Neutrophil (primary cell): Measurements from ENCODE around the gene PIAS4.
"Not testable (repeated sequence)": the region's sequence is repeated elsewhere in the genome, so short reads cannot be mapped to it uniquely, and the experiment has no call there.

Experiments used
- H3K27ac ChIP-seq: fragments of 200-600 bp; sonication (generic); 2 replicates; pipeline ENCODE4 v1.5.1; 2016; ENCODE audit warnings: mild to moderate bottlenecking, moderate library complexity
- H3K27me3 ChIP-seq: fragments of 200-600 bp; sonication (generic); 2 replicates; pipeline ENCODE4 v1.6.0; 2016; ENCODE audit warnings: mild to moderate bottlenecking
- H3K36me3 ChIP-seq: fragments of 200-600 bp; sonication (generic); 2 replicates; pipeline ENCODE4 v1.5.1; 2017
- H3K4me1 ChIP-seq, 2 experiments: fragments of 200-600 bp in 1 of 2; sonication (generic) in 1 of 2; 1 replicate in 1 of 2; 2 replicates in 1 of 2; pipeline versions ENCODE4 v1.5.1 to v1.6.1; 2013 to 2016; ENCODE audit warnings: low read depth in 1 of 2, low read length in 1 of 2, mild to moderate bottlenecking in 1 of 2, moderate library complexity in 1 of 2; ENCODE audit not compliant: control insufficient read depth in 1 of 2, insufficient read depth in 1 of 2
- H3K4me3 ChIP-seq, 2 experiments: fragments of 200-600 bp in 1 of 2; sonication (generic) in 1 of 2; 1 replicate in 1 of 2; 2 replicates in 1 of 2; pipeline ENCODE4 v1.5.1; 2013 to 2016; ENCODE audit warnings: low read depth in 1 of 2, low read length in 1 of 2, mild to moderate bottlenecking in 1 of 2, moderate library complexity in 1 of 2
- H3K9me3 ChIP-seq: fragments of 200-600 bp; sonication (generic); 2 replicates; pipeline ENCODE4 v1.5.1; 2016
- CTCF ChIP-seq: fragments of 200-600 bp; sonication (generic); IDR thresholded peaks from 2 replicates; pipeline ENCODE4 v1.5.1; 2016; ENCODE audit warnings: antibody characterized with exemption

Gene PIAS4

DNA sequence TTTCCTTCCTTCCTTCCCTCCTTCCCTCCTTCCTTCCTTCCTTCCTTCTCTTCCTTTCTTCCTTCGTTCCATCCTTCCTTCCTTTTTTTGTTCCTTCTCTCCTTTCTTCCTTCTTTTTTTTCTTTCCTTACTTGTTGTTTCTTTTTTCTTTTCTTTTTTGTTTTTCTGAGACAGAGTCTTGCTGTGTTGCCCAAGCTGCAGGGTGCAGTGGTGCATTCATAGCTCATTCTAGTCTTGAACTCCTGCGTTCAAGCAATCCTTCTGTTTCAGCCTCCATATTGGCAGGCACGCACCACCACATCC, 16.8 kb upstream of the PIAS4 start:
- no peak overlapping the region for H3K4me3 ChIP-seq
- peaks cover 23 to 26% of the 10 kb centered on the region in 2 experiments for H3K4me1 ChIP-seq
- H3K27ac ChIP-seq = no peak overlapping the region
- TF ChIP-seq CTCF = no peak
- H3K27me3 ChIP-seq = peaks cover 5% of the 10 kb centered on the region
- no peaks in the 10 kb centered on the region for H3K36me3 ChIP-seq
- H3K9me3 ChIP-seq = no peaks in the 10 kb centered on the region

- Histone ChIP-seq H3K4me1 (no peaks in the 10 kb centered on the region), H3K36me3 (no peaks in the 10 kb centered on the region), H3K27ac (no peak overlapping the region), H3K27me3 (no peaks in the 10 kb centered on the region), H3K4me3 (no peak overlapping the region), H3K9me3 (no peaks in the 10 kb centered on the region)
- no peak for TF ChIP-seq CTCF
Measured at GRCh38 chr19:3995607-3996006, 11.9 kb upstream of the PIAS4 start.

DNA sequence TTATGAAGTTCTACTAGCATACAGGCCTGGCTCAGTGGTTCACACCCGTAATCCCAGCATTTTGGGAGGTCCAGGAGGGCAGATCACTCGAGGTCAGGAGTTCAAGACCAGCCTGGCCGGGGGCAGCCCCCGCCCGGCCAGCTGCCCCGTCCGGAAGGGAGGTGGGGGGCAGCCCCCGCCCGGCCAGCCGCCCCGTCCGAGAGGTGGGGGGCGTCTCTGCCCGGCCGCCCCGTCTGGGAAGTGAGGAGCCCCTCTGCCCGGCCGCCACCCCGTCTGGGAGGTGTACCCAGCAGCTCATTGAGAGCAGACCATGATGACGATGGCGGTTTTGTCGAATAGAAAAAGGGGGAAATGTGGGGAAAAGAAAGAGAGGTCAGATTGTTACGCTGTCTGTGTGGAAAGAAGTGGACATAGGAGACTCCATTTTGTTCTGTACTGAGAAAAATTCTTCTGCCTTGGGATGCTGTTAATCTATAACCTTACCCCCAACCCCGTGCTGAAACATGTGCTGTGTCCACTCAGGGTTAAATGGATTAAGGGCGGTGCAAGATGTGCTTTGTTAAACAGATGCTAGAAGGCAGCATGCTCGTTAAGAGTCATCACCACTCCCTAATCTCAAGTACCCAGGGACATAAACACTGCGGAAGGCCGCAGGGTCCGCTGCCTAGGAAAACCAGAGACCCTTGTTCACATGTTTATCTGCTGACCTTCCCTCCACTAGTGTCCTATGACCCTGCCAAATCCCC, 8.7 kb upstream of the PIAS4 start:
- H3K27ac ChIP-seq, H3K36me3 ChIP-seq, H3K4me1 ChIP-seq: not testable (repeated sequence)

DNA sequence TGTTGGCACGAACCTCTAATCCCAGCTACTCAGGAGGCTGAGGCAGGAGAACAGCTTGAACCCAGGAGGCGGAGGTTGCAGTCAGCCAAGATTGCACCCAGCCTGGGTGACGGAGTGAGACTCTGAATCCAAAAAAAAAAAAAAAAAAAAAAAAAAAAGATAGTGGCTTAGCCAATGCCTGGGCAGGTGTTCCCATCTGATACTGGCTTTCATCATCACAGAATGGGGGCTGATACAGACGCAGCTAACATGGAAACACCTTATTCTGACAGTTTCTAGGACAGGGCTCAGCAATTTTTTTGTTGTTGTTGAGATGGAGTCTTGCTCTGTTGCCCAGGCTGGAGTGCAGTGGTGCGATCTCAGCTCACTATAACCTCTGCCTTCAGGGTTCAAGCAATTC, 6.7 kb upstream of the PIAS4 start:
- H3K36me3 ChIP-seq, H3K9me3 ChIP-seq, H3K27me3 ChIP-seq, H3K27ac ChIP-seq, H3K4me3 ChIP-seq, H3K4me1 ChIP-seq: not testable (repeated sequence)

More for the DNA sequence above, 8.7 kb upstream of the PIAS4 start:
- not testable (repeated sequence) for H3K4me3 ChIP-seq, H3K9me3 ChIP-seq, H3K27me3 ChIP-seq

GRCh38 chr19:4005436-4005835, 2.1 kb upstream of the PIAS4 start:
- H3K9me3 ChIP-seq, H3K27me3 ChIP-seq, H3K36me3 ChIP-seq, H3K27ac ChIP-seq, H3K4me3 ChIP-seq: not testable (repeated sequence)
- peaks cover 19 to 23% of the 10 kb centered on the region in 2 experiments for H3K4me1 ChIP-seq

- peaks cover 19 to 23% of the 10 kb centered on the region in 2 experiments for H3K4me1 ChIP-seq
- H3K9me3 ChIP-seq = no peaks in the 10 kb centered on the region
- H3K27me3 ChIP-seq = no peaks in the 10 kb centered on the region
- peak overlapping the region; percentile 80 for H3K27ac ChIP-seq
- peaks cover 25% of the 10 kb centered on the region for H3K36me3 ChIP-seq
- peak overlapping the region; percentile 76 to 81 for H3K4me3 ChIP-seq
- no peak for TF ChIP-seq CTCF
Measured at GRCh38 chr19:4007836-4008539, 452 bp downstream of the PIAS4 start.
